ENCODE results near the gene VPS45. TPM values are rescaled to one million over a fixed set of nuclear protein-coding genes. Genes with fewer than 3 reads are reported as not detected.

VPS45 gene
- total RNA-seq, 1 experiment from 2014 or later: 51.3 TPM

- H3K4me3 ChIP-seq (ENCODE audit: low read depth, low read length, poor library complexity, severe bottlenecking): no peak overlapping the region
- H3K27me3 ChIP-seq (replicated peaks; ENCODE audit: insufficient read depth, low read depth, low read length, poor library complexity): no peaks in the 10 kb centered on the region
- no peak for DNase-seq (ENCODE audit: low spot score)
- no peaks in the 10 kb centered on the region for H3K9me3 ChIP-seq (ENCODE audit: low read depth, low read length, poor library complexity, severe bottlenecking)
- intact Hi-C loops (cut with micrococcal nuclease; ENCODE audit: unreplicated experiment): no loop called here
- BruUV-seq (replicated peaks): no TSS peak
- H3K4me1 ChIP-seq (ENCODE audit: insufficient read depth, low read length, poor library complexity, severe bottlenecking): no peaks in the 10 kb centered on the region
- H3K27ac ChIP-seq (ENCODE audit: low read depth, low read length, poor library complexity, severe bottlenecking): no peak overlapping the region
- TF ChIP-seq CTCF (conservative IDR thresholded peaks at IDR 0.05; ENCODE audit: low read depth, low read length): no peak
- TF ChIP-seq EZH2 (IDR thresholded peaks at IDR 0.05; ENCODE audit: borderline replicate concordance, low read depth, low read length, poor library complexity, severe bottlenecking): no peak
- CTCF ChIA-PET: no interaction called here
- POLR2A ChIA-PET (ENCODE audit: low non-redundant PET): no interaction called here
- no peaks in the 10 kb centered on the region for H3K36me3 ChIP-seq (ENCODE audit: insufficient read depth, low read length, poor library complexity, severe bottlenecking)
Measured at GRCh38 chr1:150180474-150180873, 112.9 kb downstream of the VPS45 start.

GRCh38 chr1:150182247-150182646, 114.7 kb downstream of the VPS45 start:
- no peaks in the 10 kb centered on the region for H3K27me3 ChIP-seq (replicated peaks; ENCODE audit: insufficient read depth, low read depth, low read length, poor library complexity)
- POLR2A ChIA-PET (ENCODE audit: low non-redundant PET): interaction anchor here (0.7 kb wide), 1 partner anchor 171 kb away, joined by 7 read pairs; no protein-coding TSS in a partner anchor
- TF ChIP-seq CTCF (conservative IDR thresholded peaks at IDR 0.05; ENCODE audit: low read depth, low read length) (no peak), EZH2 (IDR thresholded peaks at IDR 0.05; ENCODE audit: borderline replicate concordance, low read depth, low read length, poor library complexity, severe bottlenecking) (no peak)
- BruUV-seq (replicated peaks): no TSS peak
- DNase-seq (ENCODE audit: low spot score): no peak
- no peak overlapping the region for H3K4me3 ChIP-seq (ENCODE audit: low read depth, low read length, poor library complexity, severe bottlenecking)
- H3K36me3 ChIP-seq (ENCODE audit: insufficient read depth, low read length, poor library complexity, severe bottlenecking): no peaks in the 10 kb centered on the region
- H3K4me1 ChIP-seq (ENCODE audit: insufficient read depth, low read length, poor library complexity, severe bottlenecking): peaks cover 6% of the 10 kb centered on the region
- no peaks in the 10 kb centered on the region for H3K9me3 ChIP-seq (ENCODE audit: low read depth, low read length, poor library complexity, severe bottlenecking)
- intact Hi-C loops (cut with micrococcal nuclease; ENCODE audit: unreplicated experiment): no loop called here
- CTCF ChIA-PET: no interaction called here
- H3K27ac ChIP-seq (ENCODE audit: low read depth, low read length, poor library complexity, severe bottlenecking): no peak overlapping the region

- DNase-seq (ENCODE audit: low spot score): no peak
- no peaks in the 10 kb centered on the region for H3K27me3 ChIP-seq (replicated peaks; ENCODE audit: insufficient read depth, low read depth, low read length, poor library complexity)
- TF ChIP-seq CTCF (conservative IDR thresholded peaks at IDR 0.05; ENCODE audit: low read depth, low read length) (no peak), EZH2 (IDR thresholded peaks at IDR 0.05; ENCODE audit: borderline replicate concordance, low read depth, low read length, poor library complexity, severe bottlenecking) (no peak)
- H3K4me3 ChIP-seq (ENCODE audit: low read depth, low read length, poor library complexity, severe bottlenecking): no peak overlapping the region
- no peaks in the 10 kb centered on the region for H3K9me3 ChIP-seq (ENCODE audit: low read depth, low read length, poor library complexity, severe bottlenecking)
- H3K36me3 ChIP-seq (ENCODE audit: insufficient read depth, low read length, poor library complexity, severe bottlenecking): no peaks in the 10 kb centered on the region
- peaks cover 12% of the 10 kb centered on the region for H3K4me1 ChIP-seq (ENCODE audit: insufficient read depth, low read length, poor library complexity, severe bottlenecking)
- H3K27ac ChIP-seq (ENCODE audit: low read depth, low read length, poor library complexity, severe bottlenecking): no peak overlapping the region
- ChIA-PET CTCF (no interaction called here), POLR2A (ENCODE audit: low non-redundant PET) (no interaction called here)
- intact Hi-C loops (cut with micrococcal nuclease; ENCODE audit: unreplicated experiment): no loop called here
- no TSS peak for BruUV-seq (replicated peaks)
Measured at GRCh38 chr1:150183061-150183460, 115.5 kb downstream of the VPS45 start.
